Astrocyte of the spinal cord (primary cell): Measurements from ENCODE around the gene SIAE.
A peak's percentile ranks its signal among the peaks of the same experiment; 100 is the strongest.

Experiments
- DNase-seq: peaks from one replicate; pipeline ENCODE4 v3.0.0; 2011; ENCODE audit warnings: low read depth, low spot score
- H3K4me3 ChIP-seq: 2 replicates; pipeline ENCODE4 v1.5.1; 2011; ENCODE audit warnings: low read depth, mild to moderate bottlenecking, low read length, moderate library complexity
- CTCF ChIP-seq: IDR thresholded peaks from 2 replicates; pipeline ENCODE4 v1.5.1; 2012; ENCODE audit warnings: low read depth, mild to moderate bottlenecking, low read length, inconsistent platforms
- in situ Hi-C: cut with HindIII; loops from 2 replicates; pipeline ENCODE4 v1.10.0; 2017; ENCODE audit warnings: low sequenced_read_pairs

SIAE gene

DNA sequence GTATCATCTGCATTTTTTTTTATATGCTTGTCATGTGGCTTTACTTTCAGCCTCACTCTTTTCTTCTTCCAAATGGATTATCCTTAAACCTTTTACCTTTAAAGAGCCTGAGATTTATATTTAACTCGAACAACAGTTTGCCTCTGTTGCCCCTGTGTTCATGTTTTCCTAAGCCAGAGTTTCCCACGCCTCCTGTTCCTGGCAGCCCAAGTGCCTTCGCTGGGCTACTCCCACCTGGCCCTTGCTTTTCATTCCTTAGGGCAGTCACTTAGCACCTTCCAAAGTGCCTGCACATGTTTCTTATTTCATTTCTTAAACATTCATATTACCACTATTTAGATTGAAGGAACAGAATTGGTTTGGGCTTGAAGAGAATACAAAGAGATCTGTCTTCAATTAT is 37.6 kb downstream of the SIAE start:
- DNase-seq: no peak
- no peak for TF ChIP-seq CTCF
- H3K4me3 ChIP-seq: no peak overlapping the region
- in situ Hi-C loops: no loop called here

- no peak for DNase-seq
- in situ Hi-C loops: no loop called here
Measured at GRCh38 chr11:124633355-124633754, 40.2 kb downstream of the SIAE start.

DNA sequence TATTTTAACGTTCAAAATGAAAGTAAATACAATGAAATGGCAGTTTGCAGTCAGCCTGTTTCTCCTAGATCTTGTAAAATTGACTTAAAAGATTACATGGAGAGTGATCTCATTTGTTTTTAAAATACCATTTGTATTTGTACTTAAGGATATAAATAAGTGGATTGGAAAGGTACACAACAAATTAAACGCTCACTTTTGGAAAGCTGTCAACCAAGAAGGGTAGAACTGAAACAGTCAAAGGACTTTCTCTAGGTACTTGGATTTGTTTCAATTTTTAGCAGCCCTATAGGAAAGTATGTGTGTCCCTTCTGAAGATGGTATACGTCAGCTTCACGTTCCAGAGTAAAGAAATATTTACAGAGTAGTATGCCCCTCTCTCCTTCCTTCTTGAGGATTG is 43.6 kb downstream of the SIAE start:
- in situ Hi-C loops: no loop called here
- no peak for DNase-seq
- H3K4me3 ChIP-seq: no peak overlapping the region
- no peak for TF ChIP-seq CTCF

More at GRCh38 chr11:124633355-124633754, 40.2 kb downstream of the SIAE start:
- H3K4me3 ChIP-seq: no peak overlapping the region
- peak; percentile 34 for TF ChIP-seq CTCF

DNA sequence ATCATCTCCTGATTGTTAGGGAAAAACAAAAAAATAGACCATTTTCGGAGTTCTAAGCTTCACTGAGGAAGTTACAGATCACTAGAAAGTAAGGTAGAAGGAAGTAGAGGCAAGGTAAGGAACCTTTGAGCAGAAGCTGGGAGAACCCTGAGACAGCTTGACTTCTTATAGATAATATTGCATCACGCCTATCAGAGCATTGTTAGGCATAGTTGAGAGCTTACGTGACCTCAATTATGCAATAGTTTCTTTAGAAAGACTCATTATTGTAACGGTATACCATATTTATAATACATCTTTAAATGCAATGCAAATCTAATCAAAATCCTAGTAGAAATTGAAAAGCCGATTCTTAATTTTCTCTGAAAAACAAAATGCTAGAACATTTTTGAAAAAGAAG is 46.0 kb downstream of the SIAE start:
- no peak for TF ChIP-seq CTCF
- DNase-seq: no peak
- in situ Hi-C loops: no loop called here
- no peak overlapping the region for H3K4me3 ChIP-seq

DNA sequence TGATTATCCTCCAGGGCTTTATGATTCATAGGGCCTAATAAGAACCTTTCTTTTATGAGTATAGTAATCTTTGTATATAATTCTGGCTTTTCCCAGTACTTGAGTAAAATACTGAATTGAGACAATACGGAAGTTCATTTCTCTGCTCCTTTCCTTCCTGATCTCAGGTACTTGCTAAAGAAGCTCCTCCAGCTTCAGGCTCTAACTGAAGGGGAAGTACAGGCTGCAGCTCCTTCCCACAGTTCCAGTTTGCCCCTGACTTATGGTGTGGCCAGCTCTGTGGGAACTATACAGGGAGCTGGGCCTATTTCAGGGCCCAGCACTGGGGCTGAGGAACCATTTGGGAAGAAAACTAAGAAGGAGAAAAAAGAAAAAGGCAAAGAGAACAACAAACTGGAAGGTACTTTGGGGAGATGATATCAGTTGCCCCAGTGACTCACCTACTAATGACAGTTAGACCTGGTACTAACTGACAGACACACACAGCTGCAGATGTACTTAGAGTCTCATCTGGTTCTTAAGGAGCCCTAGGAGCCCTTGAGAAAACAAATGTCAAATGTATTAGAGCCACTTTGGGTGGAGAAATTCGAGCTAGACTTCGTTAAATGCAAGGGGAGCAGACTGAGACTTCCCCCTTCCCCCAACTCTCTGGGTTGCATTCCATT is 47.9 kb downstream of the SIAE start:
- H3K4me3 ChIP-seq: no peak overlapping the region
- no peak for DNase-seq
- TF ChIP-seq CTCF: no peak
- in situ Hi-C loops: no loop called here

DNA sequence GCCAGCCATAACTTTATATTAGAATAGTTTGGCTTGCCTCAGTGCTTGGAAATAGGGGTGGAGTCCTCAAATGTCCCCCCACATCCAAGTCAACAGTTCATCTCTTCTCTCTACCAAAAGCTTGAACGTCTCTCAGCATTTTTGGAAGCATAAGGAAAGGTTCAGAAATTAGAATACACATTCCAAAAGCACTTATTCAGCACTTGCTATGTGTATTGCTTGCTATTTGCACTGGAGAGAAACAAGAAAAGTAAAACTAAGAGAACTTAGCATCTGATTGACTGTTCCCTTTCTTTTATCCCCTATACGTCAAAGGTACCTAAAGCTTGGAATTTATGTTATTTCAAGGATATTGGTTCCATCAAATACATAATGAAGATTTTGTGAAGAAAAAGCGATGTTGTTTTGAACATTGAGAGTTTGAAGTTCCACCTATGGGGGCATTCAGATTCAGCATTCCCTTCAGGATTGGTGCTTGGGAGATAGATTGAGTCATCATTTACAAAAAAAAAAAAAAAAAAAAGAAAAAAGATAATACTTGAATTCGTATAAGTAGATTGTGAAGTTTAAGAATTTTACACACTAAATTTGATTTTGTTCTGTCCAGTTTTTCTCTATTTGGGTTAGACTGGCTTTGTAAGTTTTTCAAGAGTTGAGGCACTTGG is 49.5 kb downstream of the SIAE start:
- DNase-seq: no peak
- H3K4me3 ChIP-seq: peak overlapping the region; percentile 97
- TF ChIP-seq CTCF: no peak
- in situ Hi-C loops: no loop called here
